K562 (cell line): ENCODE data around the gene LDB2. TPM values are rescaled to one million over a fixed set of nuclear protein-coding genes. Genes with fewer than 3 reads are reported as not detected.

Source experiments
- ATAC-seq: fragments of 200-7000 bp; cut with Tn5 transposase; 3 replicates; pipeline ENCODE4 v1.9.1; 2020; ENCODE audit warnings: moderate library complexity
- BruUV-seq: library from RNA; stranded (reverse); fragments of 400-500 nt; replicated peaks from 2 replicates; lab custom pipeline; 2021; lab: Mats Ljungman, UMichigan
- CTCF ChIA-PET: fragments of 300-600 bp; formaldehyde crosslinking; extraction: SDS; loops from one replicate; lab custom pipeline; 2021; ENCODE audit warnings: low intra/inter-chr PET ratio; lab: Yijun Ruan, JAX
- POLR2A ChIA-PET: fragments of 300-600, 350-650 bp; sonication (Branson Sonifier 250); formaldehyde crosslinking; extraction: SDS; loops from one replicate; lab custom pipeline; 2021; ENCODE audit warnings: antibody characterized with exemption, inconsistent platforms; lab: Yijun Ruan, JAX
- DNase-seq, 4 experiments: peaks; one replicate each; pipeline versions ENCODE4 v3.0.0 to v3.0.0-alpha.2; 2011 to 2018; ENCODE audit warnings: low spot score in 3 of 4, mixed read lengths in 3 of 4; ENCODE audit errors: extremely low read depth in 1 of 4
- FAIRE-seq: peaks from 2 replicates; lab custom pipeline; 2011; peaks lifted over from hg19 to GRCh38; lab: Jason Lieb, UNC
- H2AFZ ChIP-seq: 2 replicates; pipeline ENCODE4 v1.6.0; 2011; ENCODE audit warnings: low read depth, low read length, control low read depth, inconsistent platforms
- H3K27ac ChIP-seq: fragments of 200-600 bp; 3 replicates; pipeline ENCODE4 v1.8.0; 2011; ENCODE audit warnings: low read depth, mild to moderate bottlenecking, control low read depth, inconsistent platforms, low read length, moderate library complexity, mixed read lengths; ENCODE audit errors: extremely low read depth
- H3K27me3 ChIP-seq, 2 experiments: fragments of 300-600 bp in 1 of 2; 2 replicates in 1 of 2; 3 replicates in 1 of 2; pipeline versions ENCODE4 v1.6.0 to v1.8.0; 2011; ENCODE audit warnings: inconsistent platforms in 2 of 2, low read length in 2 of 2, mild to moderate bottlenecking in 1 of 2, mixed read lengths in 1 of 2, moderate library complexity in 1 of 2; ENCODE audit not compliant: control insufficient read depth in 2 of 2, insufficient read depth in 2 of 2
- H3K36me3 ChIP-seq: fragments of 300-600 bp; 3 replicates; pipeline ENCODE4 v1.8.0; 2011; ENCODE audit warnings: mild to moderate bottlenecking, low read length, inconsistent platforms; ENCODE audit not compliant: control insufficient read depth, insufficient read depth
- H3K4me1 ChIP-seq, 2 experiments: fragments of 200-600 bp in 1 of 2; replicated peaks in 1 of 2; 2 replicates in 1 of 2; 3 replicates in 1 of 2; pipeline versions ENCODE4 v1.5.1 to v1.8.0; 2011; ENCODE audit warnings: inconsistent platforms in 2 of 2, low read length in 2 of 2, mild to moderate bottlenecking in 1 of 2, mixed read lengths in 1 of 2, moderate library complexity in 1 of 2; ENCODE audit not compliant: control insufficient read depth in 2 of 2, insufficient read depth in 2 of 2
- H3K4me2 ChIP-seq: 2 replicates; pipeline ENCODE4 v1.6.1; 2011; ENCODE audit warnings: low read length, control low read depth, inconsistent platforms, mixed read lengths; ENCODE audit not compliant: insufficient read depth
- H3K4me3 ChIP-seq: fragments of 200-600 bp; sonication (generic), shearing (Covaris generic); 2 replicates; pipeline ENCODE4 v1.5.1; 2016; ENCODE audit warnings: control low read depth, inconsistent platforms
- H3K79me2 ChIP-seq: fragments of 200-600 bp; 3 replicates; pipeline ENCODE4 v1.8.0; 2011; ENCODE audit warnings: low read length, inconsistent platforms; ENCODE audit not compliant: control insufficient read depth, insufficient read depth
- H3K9ac ChIP-seq, 2 experiments: 2 replicates each; pipeline versions ENCODE4 v1.6.0 to v1.6.1; 2011; ENCODE audit warnings: low read depth in 2 of 2, low read length in 2 of 2, control low read depth in 1 of 2, inconsistent platforms in 1 of 2, mild to moderate bottlenecking in 1 of 2, mixed read lengths in 1 of 2; ENCODE audit not compliant: insufficient read depth in 1 of 2
- H3K9me1 ChIP-seq: one replicate; pipeline ENCODE4 v1.6.0; 2011; ENCODE audit warnings: inconsistent platforms, mild to moderate bottlenecking, low read length, moderate library complexity; ENCODE audit not compliant: control insufficient read depth, insufficient read depth
- H3K9me3 ChIP-seq: replicated peaks from 2 replicates; pipeline ENCODE4 v1.5.1; 2011; ENCODE audit warnings: low read depth, low read length, inconsistent platforms; ENCODE audit not compliant: control insufficient read depth, insufficient read depth
- H4K20me1 ChIP-seq: replicated peaks from 2 replicates; pipeline ENCODE4 v1.6.1; 2011; ENCODE audit warnings: low read length, inconsistent platforms, mixed read lengths; ENCODE audit not compliant: control insufficient read depth, insufficient read depth
- EZH2 ChIP-seq: IDR thresholded peaks from 2 replicates; pipeline ENCODE4 v1.6.1; 2012; ENCODE audit warnings: low read depth, mild to moderate bottlenecking, inconsistent platforms, low read length, borderline replicate concordance
- MEIS2 ChIP-seq: fragments of 450-650 bp; IDR thresholded peaks from 2 replicates; pipeline ENCODE4 v1.6.1; 2014; ENCODE audit warnings: mild to moderate bottlenecking; ENCODE audit not compliant: partially characterized antibody
- MYBL2 ChIP-seq, 2 experiments: fragments of 450-650 bp in 1 of 2; sonication (generic) in 1 of 2; formaldehyde crosslinking in 1 of 2; IDR thresholded peaks; 2 replicates each; pipeline versions ENCODE4 v1.6.1 to v1.8.1; 2017 to 2022; ENCODE audit warnings: borderline replicate concordance in 1 of 2, inconsistent platforms in 1 of 2, low read depth in 1 of 2, mild to moderate bottlenecking in 1 of 2, missing genetic modification reagents in 1 of 2, moderate library complexity in 1 of 2
- NR2F6 ChIP-seq: fragments of 450-650 bp; formaldehyde crosslinking; IDR thresholded peaks from 2 replicates; pipeline ENCODE4 v1.4.0; 2020; ENCODE audit warnings: mild to moderate bottlenecking
- XRCC4 ChIP-seq: IDR thresholded peaks from one replicate; pipeline ENCODE4 v1.6.1; 2011; ENCODE audit not compliant: insufficient read depth, insufficient read length; ENCODE audit errors: extremely low read depth
- WGBS: fragments of 100-300 bp; shearing (Covaris generic); methylation state at CpG from one replicate; pipeline ENCODE4 v1.1.6; 2016; ENCODE audit warnings: low coverage, mixed read lengths; ENCODE audit not compliant: insufficient coverage; ENCODE audit errors: missing lambda C conversion rate; 5-methylcytosine and 5-hydroxymethylcytosine counted together
- in situ Hi-C: fragments of 300-500 bp; cut with MboI; formaldehyde crosslinking; loops from 4 replicates; pipeline ENCODE4 v1.15.0; 2018; ENCODE audit warnings: inconsistent platforms, mixed read lengths
- intact Hi-C: fragments of 100-400 bp; cut with micrococcal nuclease; formaldehyde crosslinking; loops from 2 replicates; pipeline ENCODE4 v1.14.2; 2022
- polyA plus RNA-seq, 8 experiments: library from polyadenylated mRNA; depleted of rRNA in 4 of 8; stranded (reverse) in 5 of 8; unstranded in 3 of 8; fragments of >200 nt; fragmentation: Nextera tagmentation in 2 of 8; fragmentation: Illumina TruSeq in 1 of 8; extraction: Ambion mirVana in 2 of 8; extraction: Trizol in 1 of 8; gene quantifications; 2 replicates each; pipeline versions ENCODE4 v1.2.1 to v1.2.3, GENCODE V29; 2011 to 2014; ENCODE audit warnings: inconsistent platforms in 1 of 8, missing spikeins in 1 of 8
- total RNA-seq, 7 experiments: library from RNA; depleted of rRNA in 6 of 7; stranded (reverse); fragments of >200 nt in 6 of 7; fragmentation: Illumina TruSeq in 2 of 7; extraction: Trizol in 2 of 7; gene quantifications; 2 replicates each; pipeline versions ENCODE4 v1.2.1 to v1.2.3, GENCODE V29; 2011 to 2021; ENCODE audit warnings: low replicate concordance in 1 of 7
- TF ChIP-seq, protein P1 (sequence below): fragments of 450-650 bp; IDR thresholded peaks from 2 replicates; pipeline ENCODE4 v1.6.1; 2016
- TF ChIP-seq, protein P2 (sequence below): sonication (generic); formaldehyde crosslinking; IDR thresholded peaks from 2 replicates; pipeline ENCODE4 v1.8.1; 2023; ENCODE audit warnings: mild to moderate bottlenecking, missing genetic modification reagents

LDB2 gene
- total and polyA plus RNA-seq, 9 of the 15 experiments (the other 6 are each of a cell fraction or from before 2014, with no cell fraction given), result 0.10 to 0.20 TPM; not detected in 7

DNA sequence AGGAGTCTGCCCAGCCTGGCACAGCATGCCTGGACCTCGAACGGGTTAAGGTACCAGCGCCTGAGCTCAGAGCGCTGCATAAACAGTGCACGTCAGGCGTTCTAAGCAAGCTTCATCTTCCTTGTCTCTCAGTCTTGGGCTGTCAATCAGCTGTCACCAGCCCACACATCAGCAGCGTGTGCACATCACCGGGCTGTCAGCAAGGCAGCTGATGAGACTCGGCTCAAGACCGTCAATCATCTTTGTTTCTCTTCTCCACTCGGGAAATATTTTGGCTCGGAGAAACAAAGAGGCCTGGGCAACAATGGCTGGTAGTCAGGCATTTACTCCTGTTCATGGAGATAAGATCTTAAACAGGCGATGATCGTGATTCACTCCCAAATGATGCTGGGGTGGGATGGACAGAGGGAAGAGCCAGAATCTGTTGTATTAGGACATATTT is 141.3 kb downstream of the LDB2 start:
- intact Hi-C loops, result no loop called here
- FAIRE-seq (no peak), DNase-seq (no peak), ATAC-seq (no peak)
- H3K9ac ChIP-seq, result no peak overlapping the region
- H3K9me1 ChIP-seq, result no peaks in the 10 kb centered on the region
- no peak overlapping the region for H3K4me2 ChIP-seq
- no peak overlapping the region for H2AFZ ChIP-seq
- H4K20me1 ChIP-seq, result no peaks in the 10 kb centered on the region; the same call in 1 of the 2 replicates
- no peaks in the 10 kb centered on the region for H3K36me3 ChIP-seq
- H3K27ac ChIP-seq, result no peak overlapping the region
- H3K9me3 ChIP-seq, result no peaks in the 10 kb centered on the region
- no peaks in the 10 kb centered on the region for H3K4me1 ChIP-seq
- POLR2A ChIA-PET, result no interaction called here
- CTCF ChIA-PET, result no interaction called here
- WGBS, result 1% methylated on average over 14 of the region's 14 CpGs
- no TSS peak for BruUV-seq
- no peaks in the 10 kb centered on the region for H3K79me2 ChIP-seq
- in situ Hi-C loops, result no loop called here
- no peaks in the 10 kb centered on the region for H3K27me3 ChIP-seq
- no peak overlapping the region for H3K4me3 ChIP-seq
- no peak for TF ChIP-seq MYBL2 (IDR thresholded peaks at IDR 0.05; ENCODE audit: low read depth)
- TF ChIP-seq MYBL2 (CRISPR knock-in tag; IDR thresholded peaks at IDR 0.05; ENCODE audit: borderline replicate concordance), result no peak
- TF ChIP-seq, protein P1, sequence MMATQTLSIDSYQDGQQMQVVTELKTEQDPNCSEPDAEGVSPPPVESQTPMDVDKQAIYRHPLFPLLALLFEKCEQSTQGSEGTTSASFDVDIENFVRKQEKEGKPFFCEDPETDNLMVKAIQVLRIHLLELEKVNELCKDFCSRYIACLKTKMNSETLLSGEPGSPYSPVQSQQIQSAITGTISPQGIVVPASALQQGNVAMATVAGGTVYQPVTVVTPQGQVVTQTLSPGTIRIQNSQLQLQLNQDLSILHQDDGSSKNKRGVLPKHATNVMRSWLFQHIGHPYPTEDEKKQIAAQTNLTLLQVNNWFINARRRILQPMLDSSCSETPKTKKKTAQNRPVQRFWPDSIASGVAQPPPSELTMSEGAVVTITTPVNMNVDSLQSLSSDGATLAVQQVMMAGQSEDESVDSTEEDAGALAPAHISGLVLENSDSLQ, result peak; percentile 78
- TF ChIP-seq, protein P2, sequence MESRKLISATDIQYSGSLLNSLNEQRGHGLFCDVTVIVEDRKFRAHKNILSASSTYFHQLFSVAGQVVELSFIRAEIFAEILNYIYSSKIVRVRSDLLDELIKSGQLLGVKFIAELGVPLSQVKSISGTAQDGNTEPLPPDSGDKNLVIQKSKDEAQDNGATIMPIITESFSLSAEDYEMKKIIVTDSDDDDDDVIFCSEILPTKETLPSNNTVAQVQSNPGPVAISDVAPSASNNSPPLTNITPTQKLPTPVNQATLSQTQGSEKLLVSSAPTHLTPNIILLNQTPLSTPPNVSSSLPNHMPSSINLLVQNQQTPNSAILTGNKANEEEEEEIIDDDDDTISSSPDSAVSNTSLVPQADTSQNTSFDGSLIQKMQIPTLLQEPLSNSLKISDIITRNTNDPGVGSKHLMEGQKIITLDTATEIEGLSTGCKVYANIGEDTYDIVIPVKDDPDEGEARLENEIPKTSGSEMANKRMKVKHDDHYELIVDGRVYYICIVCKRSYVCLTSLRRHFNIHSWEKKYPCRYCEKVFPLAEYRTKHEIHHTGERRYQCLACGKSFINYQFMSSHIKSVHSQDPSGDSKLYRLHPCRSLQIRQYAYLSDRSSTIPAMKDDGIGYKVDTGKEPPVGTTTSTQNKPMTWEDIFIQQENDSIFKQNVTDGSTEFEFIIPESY (CRISPR knock-in tag), result no peak
- no peak for TF ChIP-seq XRCC4
- no peak for TF ChIP-seq EZH2
- peak; percentile 47 for TF ChIP-seq MEIS2
- TF ChIP-seq NR2F6 (CRISPR knock-in tag), result no peak
